MM.1S (cell line): ENCODE data around the gene GARIN5A.

Source experiments
- DNase-seq: peaks from one replicate; pipeline ENCODE4 v3.0.0-alpha.2; 2015
- H2AFZ ChIP-seq: fragments of 300-600 bp; sonication (generic); 2 replicates; pipeline ENCODE4 v1.6.0; 2016; ENCODE audit warnings: antibody characterized with exemption, low read length
- H3F3A ChIP-seq: fragments of 300-600 bp; sonication (generic); 2 replicates; pipeline ENCODE4 v1.6.1; 2016; ENCODE audit warnings: mild to moderate bottlenecking, antibody characterized with exemption, low read length, moderate library complexity, mixed read lengths; ENCODE audit not compliant: insufficient read depth
- H3K27ac ChIP-seq: fragments of 300-600 bp; sonication (generic); 2 replicates; pipeline ENCODE4 v1.5.1; 2016; ENCODE audit warnings: mild to moderate bottlenecking, low read length
- H3K27me3 ChIP-seq: fragments of 300-600 bp; sonication (generic); replicated peaks from 2 replicates; pipeline ENCODE4 v1.6.0; 2016; ENCODE audit warnings: low read length; ENCODE audit not compliant: insufficient read depth
- H3K36me3 ChIP-seq: fragments of 300-600 bp; sonication (generic); replicated peaks from 2 replicates; pipeline ENCODE4 v1.6.1; 2016; ENCODE audit warnings: mild to moderate bottlenecking, low read length, mixed read lengths; ENCODE audit not compliant: insufficient read depth
- H3K4me1 ChIP-seq: fragments of 300-600 bp; sonication (generic); 2 replicates; pipeline ENCODE4 v1.6.1; 2016; ENCODE audit warnings: low read length, mixed read lengths
- H3K4me2 ChIP-seq: fragments of 300-600 bp; sonication (generic); 2 replicates; pipeline ENCODE4 v1.6.0; 2016; ENCODE audit warnings: low read depth, low read length
- H3K4me3 ChIP-seq: fragments of 300-600 bp; sonication (generic); 2 replicates; pipeline ENCODE4 v1.5.1; 2016; ENCODE audit warnings: low read length, mixed read lengths
- H3K79me2 ChIP-seq: fragments of 300-600 bp; sonication (generic); 2 replicates; pipeline ENCODE4 v1.6.1; 2016; ENCODE audit warnings: mixed run types, low read length, mixed read lengths
- H3K9ac ChIP-seq: fragments of 300-600 bp; sonication (generic); 2 replicates; pipeline ENCODE4 v1.6.1; 2016; ENCODE audit warnings: low read length, mixed read lengths
- H3K9me2 ChIP-seq: fragments of 300-600 bp; sonication (generic); replicated peaks from 2 replicates; pipeline ENCODE4 v1.6.1; 2016; ENCODE audit warnings: mild to moderate bottlenecking, low read length, mixed read lengths; ENCODE audit not compliant: insufficient read depth
- H3K9me3 ChIP-seq: fragments of 300-600 bp; sonication (generic); replicated peaks from 2 replicates; pipeline ENCODE4 v1.6.1; 2016; ENCODE audit warnings: mild to moderate bottlenecking, low read length, mixed read lengths; ENCODE audit not compliant: insufficient read depth
- H4K20me1 ChIP-seq: fragments of 300-600 bp; sonication (generic); 2 replicates; pipeline ENCODE4 v1.6.1; 2016; ENCODE audit warnings: mild to moderate bottlenecking, low read length, moderate library complexity, mixed read lengths; ENCODE audit not compliant: insufficient read depth
- EZH2 ChIP-seq: fragments of 300-600 bp; sonication (generic); optimal IDR thresholded peaks from 2 replicates; pipeline ENCODE3; 2017; ENCODE audit warnings: low read depth, mild to moderate bottlenecking, antibody characterized with exemption, low read length, mixed read lengths
- EZH2phosphoT487 ChIP-seq: fragments of 300-600 bp; sonication (generic); IDR thresholded peaks from 2 replicates; pipeline ENCODE4 v1.6.1; 2018; ENCODE audit warnings: antibody characterized with exemption, low read length
- TF ChIP-seq, protein P1 (sequence below): fragments of 300-600 bp; sonication (generic); IDR thresholded peaks from 2 replicates; pipeline ENCODE4 v1.5.1; 2016; ENCODE audit warnings: antibody characterized with exemption, low read length, mixed read lengths

The GARIN5A gene

DNA sequence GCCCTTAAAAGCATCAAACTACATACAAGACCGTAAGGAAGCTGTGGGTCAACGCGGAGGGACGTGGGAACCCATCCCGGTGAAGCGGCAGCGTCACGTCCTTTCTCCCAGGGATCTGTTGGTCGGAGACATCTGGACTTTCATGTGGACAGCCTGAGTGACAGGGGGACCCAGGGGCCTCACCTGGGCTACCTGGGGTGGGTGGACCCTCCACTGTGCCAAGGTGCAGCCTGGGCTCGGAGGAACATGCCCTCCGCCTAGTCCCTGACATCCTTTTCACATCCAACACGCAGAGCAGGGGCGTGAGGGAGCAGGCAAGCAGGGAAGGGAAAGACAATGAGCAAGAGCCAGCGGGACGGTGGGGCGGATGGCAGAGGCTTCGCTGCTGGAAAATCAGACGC lies 13.8 kb upstream of the GARIN5A start:
- no peaks in the 10 kb centered on the region for H3K27me3 ChIP-seq
- H3K4me2 ChIP-seq = no peak overlapping the region
- H3K36me3 ChIP-seq = no peaks in the 10 kb centered on the region
- no peaks in the 10 kb centered on the region for H4K20me1 ChIP-seq
- no peak overlapping the region for H3K4me3 ChIP-seq
- H3K79me2 ChIP-seq = no peaks in the 10 kb centered on the region
- H3K9me2 ChIP-seq = no peaks in the 10 kb centered on the region
- no peak for TF ChIP-seq EZH2
- TF ChIP-seq, protein P1, sequence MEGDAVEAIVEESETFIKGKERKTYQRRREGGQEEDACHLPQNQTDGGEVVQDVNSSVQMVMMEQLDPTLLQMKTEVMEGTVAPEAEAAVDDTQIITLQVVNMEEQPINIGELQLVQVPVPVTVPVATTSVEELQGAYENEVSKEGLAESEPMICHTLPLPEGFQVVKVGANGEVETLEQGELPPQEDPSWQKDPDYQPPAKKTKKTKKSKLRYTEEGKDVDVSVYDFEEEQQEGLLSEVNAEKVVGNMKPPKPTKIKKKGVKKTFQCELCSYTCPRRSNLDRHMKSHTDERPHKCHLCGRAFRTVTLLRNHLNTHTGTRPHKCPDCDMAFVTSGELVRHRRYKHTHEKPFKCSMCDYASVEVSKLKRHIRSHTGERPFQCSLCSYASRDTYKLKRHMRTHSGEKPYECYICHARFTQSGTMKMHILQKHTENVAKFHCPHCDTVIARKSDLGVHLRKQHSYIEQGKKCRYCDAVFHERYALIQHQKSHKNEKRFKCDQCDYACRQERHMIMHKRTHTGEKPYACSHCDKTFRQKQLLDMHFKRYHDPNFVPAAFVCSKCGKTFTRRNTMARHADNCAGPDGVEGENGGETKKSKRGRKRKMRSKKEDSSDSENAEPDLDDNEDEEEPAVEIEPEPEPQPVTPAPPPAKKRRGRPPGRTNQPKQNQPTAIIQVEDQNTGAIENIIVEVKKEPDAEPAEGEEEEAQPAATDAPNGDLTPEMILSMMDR = no peak
- no peak for TF ChIP-seq EZH2phosphoT487
- H3K9me3 ChIP-seq = no peaks in the 10 kb centered on the region
- no peak for DNase-seq
- H3K9ac ChIP-seq = no peak overlapping the region
- H3K4me1 ChIP-seq = no peaks in the 10 kb centered on the region
- no peak overlapping the region for H3K27ac ChIP-seq
- H3F3A ChIP-seq = no peaks in the 10 kb centered on the region
- no peak overlapping the region for H2AFZ ChIP-seq

- no peak overlapping the region for H3K4me2 ChIP-seq
- H3F3A ChIP-seq = no peaks in the 10 kb centered on the region
- no peak overlapping the region for H3K9ac ChIP-seq
- H2AFZ ChIP-seq = no peak overlapping the region
- H3K9me3 ChIP-seq = no peaks in the 10 kb centered on the region
- no peak overlapping the region for H3K27ac ChIP-seq
- H3K4me3 ChIP-seq = no peak overlapping the region
- H3K79me2 ChIP-seq = no peaks in the 10 kb centered on the region
- no peaks in the 10 kb centered on the region for H3K4me1 ChIP-seq
- TF ChIP-seq, protein P1 = no peak
- TF ChIP-seq EZH2 = no peak
- no peak for TF ChIP-seq EZH2phosphoT487
- H3K9me2 ChIP-seq = no peaks in the 10 kb centered on the region
- no peak for DNase-seq
- no peaks in the 10 kb centered on the region for H3K36me3 ChIP-seq
- no peaks in the 10 kb centered on the region for H3K27me3 ChIP-seq
- H4K20me1 ChIP-seq = no peaks in the 10 kb centered on the region
Measured at GRCh38 chr19:50489461-50490011, 12.9 kb upstream of the GARIN5A start.

GRCh38 chr19:50488389-50489194 lies 11.9 kb upstream of the GARIN5A start:
- no peaks in the 10 kb centered on the region for H3F3A ChIP-seq
- H4K20me1 ChIP-seq = no peaks in the 10 kb centered on the region
- H3K4me3 ChIP-seq = no peak overlapping the region
- H3K36me3 ChIP-seq = no peaks in the 10 kb centered on the region
- no peaks in the 10 kb centered on the region for H3K4me1 ChIP-seq
- H3K9me2 ChIP-seq = no peaks in the 10 kb centered on the region
- H3K9me3 ChIP-seq = no peaks in the 10 kb centered on the region
- no peak overlapping the region for H3K9ac ChIP-seq
- H3K79me2 ChIP-seq = no peaks in the 10 kb centered on the region
- no peak for DNase-seq
- no peak overlapping the region for H3K27ac ChIP-seq
- H3K4me2 ChIP-seq = no peak overlapping the region
- no peaks in the 10 kb centered on the region for H3K27me3 ChIP-seq
- TF ChIP-seq EZH2 = no peak
- TF ChIP-seq EZH2phosphoT487 = no peak
- TF ChIP-seq, protein P1 = no peak
- no peak overlapping the region for H2AFZ ChIP-seq
